ENCODE data around the gene PAPPA. TPM values are rescaled to one million over a fixed set of nuclear protein-coding genes. Genes with fewer than 3 reads are reported as not detected.
A peak's percentile ranks its signal among the peaks of the same experiment; 100 is the strongest.

The PAPPA gene
- 2.5 and 14.6 TPM in 2 replicates for total RNA-seq

- no peak for DNase-seq (ENCODE audit: low read depth)
Measured at GRCh38 chr9:116153765-116154333, at the start of gene PAPPA. Gene PAPPA, plus strand, starts transcription at chr9:116153791. Its CDS starts 382 bp downstream, at chr9:116154173.

- peak; percentile 66 for DNase-seq (ENCODE audit: low read depth)
Measured at GRCh38 chr9:116103976-116104820, 49.4 kb upstream of the PAPPA start.

- DNase-seq (ENCODE audit: low read depth): peak; percentile 47
Measured at GRCh38 chr9:116112236-116112635, 41.4 kb upstream of the PAPPA start.

DNA sequence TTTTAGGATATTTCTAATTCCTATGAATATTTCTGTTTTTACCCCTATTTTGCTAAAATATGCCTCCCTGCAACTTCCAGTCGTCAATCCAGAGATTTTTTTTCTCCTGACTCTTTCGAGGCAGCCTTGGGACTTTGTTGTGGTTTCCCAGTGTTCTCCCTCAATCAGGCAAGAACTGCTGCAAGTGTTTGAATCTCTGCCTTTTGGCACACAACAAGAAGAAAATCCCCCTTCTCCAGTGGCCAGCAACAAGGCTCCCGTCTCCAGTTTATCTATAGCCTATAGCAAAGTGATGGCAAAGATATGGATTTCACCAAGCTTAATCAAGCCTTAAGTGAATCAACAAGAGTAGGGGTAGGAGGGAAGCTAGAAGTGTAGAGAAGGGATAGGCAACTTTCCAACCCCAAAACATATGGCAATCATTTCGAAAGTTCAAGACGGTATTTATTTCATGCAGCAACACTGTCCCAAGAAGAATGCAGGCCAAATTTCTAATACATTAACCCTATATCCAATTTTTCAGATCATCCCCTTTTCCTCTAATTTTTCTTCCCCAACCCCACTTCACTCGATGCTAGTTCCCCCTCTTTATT lies 37.7 kb upstream of the PAPPA start:
- no peak for DNase-seq (ENCODE audit: low read depth)

DNA sequence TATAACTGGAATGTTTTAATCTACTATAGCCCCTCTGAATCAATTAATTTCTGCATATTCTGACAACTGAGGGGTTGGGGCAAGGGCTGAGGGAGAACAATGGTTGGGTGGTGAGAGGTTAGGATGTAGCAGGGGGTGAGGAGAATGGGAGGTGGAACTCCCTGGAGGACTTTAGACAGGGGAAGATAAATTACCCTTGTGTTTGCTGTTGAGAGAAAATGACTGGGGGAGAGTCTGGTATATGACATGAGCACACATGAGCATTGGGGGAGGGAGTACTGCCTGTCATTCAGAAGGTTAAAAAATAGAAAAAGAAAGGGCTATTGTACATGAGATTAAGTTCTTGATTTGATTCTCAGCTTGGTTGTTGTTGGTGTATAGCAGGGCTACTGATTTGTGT lies 37.2 kb upstream of the PAPPA start:
- DNase-seq (ENCODE audit: low read depth): no peak

DNA sequence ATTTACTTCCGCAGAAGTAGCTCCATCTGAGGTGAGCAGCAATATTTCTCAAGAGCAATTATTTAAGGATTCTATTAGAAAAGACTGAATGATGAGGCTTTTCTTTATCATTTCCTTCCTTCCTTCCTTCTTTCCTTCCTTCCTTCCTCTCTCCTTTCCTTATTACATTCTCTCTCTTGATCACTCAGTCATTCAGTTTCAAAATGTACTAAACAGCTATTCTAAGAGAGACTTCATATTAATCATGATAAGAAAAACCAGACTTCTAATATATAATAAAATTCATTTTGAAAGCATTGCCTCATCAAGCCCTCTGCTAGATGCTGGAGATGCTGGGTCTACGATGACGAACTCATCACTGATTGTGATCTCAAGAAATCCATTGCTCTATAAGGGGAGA lies 30.4 kb upstream of the PAPPA start:
- DNase-seq (ENCODE audit: low read depth): no peak

DNA sequence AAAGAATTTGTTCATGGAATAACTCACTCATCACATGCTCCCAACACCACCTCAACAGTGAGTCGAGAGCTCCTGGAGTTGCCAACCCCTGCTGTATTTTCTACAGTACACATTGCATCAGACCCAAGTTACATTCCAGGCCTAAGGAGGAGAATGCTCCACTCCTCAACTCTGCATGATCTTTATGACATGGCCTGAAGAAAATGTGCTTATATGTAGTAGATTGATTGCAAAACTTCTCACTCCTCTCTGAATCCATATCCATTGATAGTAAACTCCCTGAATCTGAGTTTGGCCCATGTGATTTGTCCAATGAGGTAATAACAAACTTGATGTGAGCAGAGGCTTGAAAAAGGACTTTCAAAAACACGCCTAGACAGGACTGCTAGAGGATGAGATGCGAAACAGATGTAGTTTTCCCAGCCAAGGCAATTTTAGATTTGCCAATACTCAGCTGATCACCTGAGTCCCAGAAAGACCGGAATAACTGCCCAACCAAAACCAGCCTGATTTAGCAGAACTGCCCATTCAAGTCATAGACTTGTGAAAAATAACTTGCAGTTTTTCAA lies 29.0 kb upstream of the PAPPA start:
- DNase-seq (ENCODE audit: low read depth): peak; percentile 28

GRCh38 chr9:116133163-116133562 lies 20.4 kb upstream of the PAPPA start:
- DNase-seq (ENCODE audit: low read depth): no peak

- DNase-seq (ENCODE audit: low read depth): no peak
Measured at GRCh38 chr9:116134975-116135374, 18.6 kb upstream of the PAPPA start.

DNA sequence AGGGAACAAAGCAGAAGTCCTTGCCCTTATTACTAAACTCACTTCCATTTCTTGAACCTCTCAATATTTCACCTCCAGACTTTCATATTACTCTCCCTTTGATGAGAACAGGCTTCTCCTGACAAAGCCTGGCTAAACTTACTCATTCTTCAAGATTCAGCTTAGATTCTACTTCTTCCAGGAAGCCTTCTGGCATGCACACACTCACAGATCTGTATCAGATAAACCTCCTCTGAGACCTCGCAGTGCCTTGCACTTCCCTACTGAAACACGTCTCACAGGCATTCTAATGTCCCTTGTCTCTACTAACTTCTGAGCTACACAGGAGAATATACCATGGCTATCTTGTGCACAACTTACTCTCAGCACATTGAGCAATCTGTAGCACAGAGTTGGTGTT lies 16.6 kb upstream of the PAPPA start:
- no peak for DNase-seq (ENCODE audit: low read depth)

DNA sequence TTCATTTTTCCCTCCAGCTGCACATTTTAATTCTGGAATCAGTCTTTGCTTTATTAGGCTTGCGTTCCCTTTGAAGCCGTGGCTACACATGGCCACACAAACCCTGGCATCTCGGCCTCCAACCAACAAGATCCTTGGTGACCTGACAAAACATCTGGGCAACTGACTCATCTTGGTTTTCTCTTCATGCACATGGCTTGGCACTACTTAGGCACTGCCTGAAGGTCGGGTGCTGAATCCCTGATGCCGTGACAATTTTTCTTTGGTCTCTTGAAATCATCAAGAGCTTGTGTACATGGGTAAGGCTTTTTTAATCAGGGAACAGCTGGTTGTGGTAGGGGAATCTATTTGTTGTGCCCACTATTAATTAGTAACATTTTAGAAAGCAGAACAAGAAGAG lies 16.0 kb upstream of the PAPPA start:
- no peak for DNase-seq (ENCODE audit: low read depth)

DNA sequence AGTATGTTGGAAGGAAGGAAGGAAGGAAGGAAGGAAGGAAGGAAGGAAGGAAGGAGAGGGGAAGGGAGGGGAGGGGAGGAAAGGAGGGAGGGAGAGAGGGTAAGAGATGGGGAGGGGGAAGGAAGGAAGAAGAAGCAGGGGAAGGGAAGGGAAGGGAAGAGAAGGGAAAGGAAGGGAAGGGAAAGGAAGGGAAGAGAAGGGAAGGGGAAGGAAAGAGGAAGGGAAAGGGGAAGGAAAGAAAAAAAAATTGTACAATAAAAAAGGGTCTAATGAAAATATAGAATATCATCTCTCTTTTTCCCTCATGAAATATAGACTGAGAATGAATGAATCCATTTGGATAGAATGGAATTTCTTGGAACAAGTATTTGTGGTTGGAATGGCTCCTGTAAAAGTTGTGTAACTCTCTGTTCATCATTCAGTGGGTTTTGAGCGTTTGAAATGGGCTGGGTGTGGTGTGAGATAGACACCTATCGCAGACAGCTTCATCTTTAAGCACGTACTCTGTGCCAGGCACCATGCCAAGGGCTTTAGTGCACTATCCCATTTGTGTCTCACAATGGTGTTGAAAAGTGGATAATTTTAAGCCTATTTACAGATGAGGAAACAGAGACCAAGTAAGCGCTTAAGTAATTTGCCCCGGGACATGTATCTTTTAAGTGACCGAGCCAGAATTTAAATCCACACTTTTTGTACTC lies 11.6 kb upstream of the PAPPA start:
- DNase-seq (ENCODE audit: low read depth): no peak

- no peak for DNase-seq (ENCODE audit: low read depth)
Measured at GRCh38 chr9:116142706-116143492, 10.7 kb upstream of the PAPPA start.

DNA sequence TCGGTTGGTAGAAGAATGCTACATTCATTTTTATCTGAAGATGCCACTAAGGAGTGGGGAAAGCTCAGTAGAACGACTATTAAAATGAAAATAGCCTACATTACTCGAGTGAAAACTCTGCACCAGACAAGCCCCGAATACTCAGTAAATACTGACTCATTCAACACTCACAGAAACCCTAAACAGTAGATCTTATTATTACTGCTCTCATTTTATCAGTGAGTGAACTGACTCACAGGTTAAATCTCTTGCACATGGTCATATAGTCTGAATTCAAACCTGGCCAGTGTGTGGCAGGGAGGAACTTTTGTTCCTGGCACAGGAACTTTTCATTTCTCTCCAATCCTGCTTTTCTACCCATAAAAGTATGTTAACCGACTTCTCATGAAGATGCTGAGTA lies 9.6 kb upstream of the PAPPA start:
- DNase-seq (ENCODE audit: low read depth): peak; percentile 84

DNA sequence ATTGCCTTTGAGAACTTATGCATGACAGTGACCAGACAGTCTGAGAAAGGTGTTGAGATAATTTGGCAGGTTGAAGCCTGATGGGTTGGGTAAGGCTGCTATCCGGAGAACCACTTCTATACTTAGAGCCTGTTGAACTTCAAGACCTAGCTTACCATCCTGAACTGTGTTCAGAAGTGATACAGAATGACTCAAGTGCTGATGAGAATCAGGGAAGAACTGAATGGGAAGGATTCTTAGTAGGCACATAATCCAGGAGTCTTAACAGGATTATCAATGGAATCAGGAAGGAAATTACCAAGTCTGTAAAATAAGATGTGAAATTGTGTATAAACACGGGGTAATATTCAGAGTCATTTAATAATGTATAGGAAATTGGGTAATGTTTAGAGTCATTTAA lies 9.0 kb upstream of the PAPPA start:
- no peak for DNase-seq (ENCODE audit: low read depth)

DNA sequence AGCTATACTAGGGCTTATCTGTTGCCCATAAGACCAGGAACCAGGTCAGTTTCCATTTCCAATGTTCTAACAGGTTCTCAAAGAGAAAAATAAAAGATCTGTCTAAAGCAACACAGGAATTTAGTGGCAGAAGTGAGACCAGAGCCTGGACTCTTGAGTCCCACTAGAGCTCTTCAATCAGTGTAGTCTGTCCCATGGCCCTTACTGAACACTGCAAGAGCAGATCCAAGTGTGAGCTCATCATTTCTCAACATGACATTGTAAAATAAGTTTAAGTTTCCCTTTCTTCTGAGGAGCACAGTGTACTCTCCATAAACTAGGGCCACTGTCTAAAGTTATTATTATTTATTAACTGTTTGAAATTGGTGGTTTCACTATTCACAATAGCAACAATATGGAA lies 8.6 kb upstream of the PAPPA start:
- no peak for DNase-seq (ENCODE audit: low read depth)

DNA sequence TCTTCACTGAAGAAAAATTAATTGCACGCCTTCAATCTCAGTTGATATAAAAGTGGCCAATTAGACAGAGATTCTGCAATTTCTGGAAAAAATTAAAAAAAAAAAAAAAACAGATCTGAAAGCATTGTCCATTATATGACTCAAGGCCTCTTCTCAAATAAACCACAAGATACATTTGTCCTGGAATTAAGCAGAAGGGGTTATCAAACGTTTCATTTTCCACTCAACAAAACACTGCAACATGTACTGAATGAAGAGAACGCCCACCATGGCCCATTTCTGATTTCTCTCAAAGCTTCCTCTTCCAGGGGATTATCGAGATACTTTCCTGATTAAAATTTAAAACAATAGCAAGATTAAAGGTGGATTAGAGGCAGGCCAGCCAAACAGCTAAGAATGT lies 5.8 kb upstream of the PAPPA start:
- no peak for DNase-seq (ENCODE audit: low read depth)

- DNase-seq (ENCODE audit: low read depth): no peak
Measured at GRCh38 chr9:116149844-116150243, 3.7 kb upstream of the PAPPA start.

DNA sequence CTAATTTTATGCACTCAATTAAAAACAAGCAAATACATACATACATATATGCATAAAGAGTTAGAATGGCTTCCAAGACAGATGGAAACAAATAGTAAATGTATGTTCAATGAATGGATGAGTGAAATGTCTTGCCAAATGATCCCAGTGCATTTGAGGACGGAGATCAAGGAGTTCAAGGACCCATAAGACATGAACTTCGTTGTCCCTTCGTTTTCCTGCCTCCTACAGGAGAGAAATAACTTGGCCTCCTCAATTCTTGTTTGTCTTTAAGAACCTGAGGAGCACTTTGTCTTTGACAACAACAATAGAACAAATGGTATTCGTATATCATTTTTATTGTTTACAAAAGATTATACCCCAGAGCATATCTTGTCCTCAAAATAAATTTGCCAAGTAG lies 2.4 kb upstream of the PAPPA start:
- no peak for DNase-seq (ENCODE audit: low read depth)

GRCh38 chr9:116151966-116152381 lies 1.6 kb upstream of the PAPPA start:
- no peak for DNase-seq (ENCODE audit: low read depth)

- peak; percentile 70 for DNase-seq (ENCODE audit: low read depth)
Measured at GRCh38 chr9:116152390-116152789, 1.2 kb upstream of the PAPPA start.
